Measurements from ENCODE around the gene TPRN. TPM values are rescaled to one million over a fixed set of nuclear protein-coding genes. Genes with fewer than 3 reads are reported as not detected.

Gene TPRN
- total RNA-seq, 1 experiment from 2014 or later: 1.2 TPM

GRCh38 chr9:137143459-137143858 lies 57.1 kb downstream of the TPRN start:
- no peak for DNase-seq (ENCODE audit: low spot score)

GRCh38 chr9:137141976-137142936 lies 58.3 kb downstream of the TPRN start:
- no peak for DNase-seq (ENCODE audit: low spot score)

Other genes with a start within 250 kb of the TPRN start
- not detected in 2 replicates for gene LCN12, start 248.5 kb downstream of the TPRN start, total RNA-seq (2014; rRNA removed; shearing (Covaris generic))
- gene PTGDS, start 223.2 kb downstream of the TPRN start, total RNA-seq (2014; rRNA removed; shearing (Covaris generic)): not detected in 2 replicates
- gene LCNL1, start 217.7 kb downstream of the TPRN start, total RNA-seq (2014; rRNA removed; shearing (Covaris generic)): not detected in 2 replicates
- gene PAXX, start 208.3 kb downstream of the TPRN start, total RNA-seq (2014; rRNA removed; shearing (Covaris generic)): 32.0 and 41.3 TPM in 2 replicates
- 0.64 TPM in 1 of 2 replicates, not detected in the other for gene CLIC3, start 204.2 kb downstream of the TPRN start, total RNA-seq (2014; rRNA removed; shearing (Covaris generic))
- gene ABCA2, start 172.5 kb downstream of the TPRN start, total RNA-seq (2014; rRNA removed; shearing (Covaris generic)): 4.9 and 22.4 TPM in 2 replicates
- gene FUT7, start 168.7 kb downstream of the TPRN start, total RNA-seq (2014; rRNA removed; shearing (Covaris generic)): not detected in 2 replicates
- 1.2 and 4.1 TPM in 2 replicates for gene NPDC1, start 154.6 kb downstream of the TPRN start, total RNA-seq (2014; rRNA removed; shearing (Covaris generic))
- gene ENTPD2, start 146.7 kb downstream of the TPRN start, total RNA-seq (2014; rRNA removed; shearing (Covaris generic)): not detected in 2 replicates
- gene SAPCD2, start 130.2 kb downstream of the TPRN start, total RNA-seq (2014; rRNA removed; shearing (Covaris generic)): 5.9 and 12.4 TPM in 2 replicates
- 6.6 and 7.4 TPM in 2 replicates for gene UAP1L1, start 123.2 kb downstream of the TPRN start, total RNA-seq (2014; rRNA removed; shearing (Covaris generic))
- gene MAN1B1, start 113.8 kb downstream of the TPRN start, total RNA-seq (2014; rRNA removed; shearing (Covaris generic)): 38.6 and 62.6 TPM in 2 replicates
- gene DPP7, start 86.0 kb downstream of the TPRN start, total RNA-seq (2014; rRNA removed; shearing (Covaris generic)): 34.8 and 52.2 TPM in 2 replicates
- gene GRIN1, start 61.6 kb downstream of the TPRN start, total RNA-seq (2014; rRNA removed; shearing (Covaris generic)): not detected in 2 replicates
- gene LRRC26, start 30.7 kb downstream of the TPRN start, total RNA-seq (2014; rRNA removed; shearing (Covaris generic)): 0.10 and 0.12 TPM in 2 replicates
- not detected in 2 replicates for gene TMEM210, start 28.7 kb downstream of the TPRN start, total RNA-seq (2014; rRNA removed; shearing (Covaris generic))
- 8.2 and 13.4 TPM in 2 replicates for gene ANAPC2, start 12.2 kb downstream of the TPRN start, total RNA-seq (2014; rRNA removed; shearing (Covaris generic))
- 71.6 and 91.9 TPM in 2 replicates for gene SSNA1, start 12.1 kb downstream of the TPRN start, total RNA-seq (2014; rRNA removed; shearing (Covaris generic))
- gene TMEM203, start 4.9 kb upstream of the TPRN start, total RNA-seq (2014; rRNA removed; shearing (Covaris generic)): 63.4 and 69.8 TPM in 2 replicates
- 4.0 and 4.9 TPM in 2 replicates for gene NDOR1, start 5.0 kb upstream of the TPRN start, total RNA-seq (2014; rRNA removed; shearing (Covaris generic))
- 0.31 TPM in 1 of 2 replicates, not detected in the other for gene RNF208, start 21.5 kb upstream of the TPRN start, total RNA-seq (2014; rRNA removed; shearing (Covaris generic))
- gene CYSRT1, start 24.4 kb upstream of the TPRN start, total RNA-seq (2014; rRNA removed; shearing (Covaris generic)): 0.14 and 0.37 TPM in 2 replicates
- not detected in 2 replicates for gene RNF224, start 26.8 kb upstream of the TPRN start, total RNA-seq (2014; rRNA removed; shearing (Covaris generic))
- not detected in 2 replicates for gene SLC34A3, start 30.2 kb upstream of the TPRN start, total RNA-seq (2014; rRNA removed; shearing (Covaris generic))
- 164 and 180 TPM in 2 replicates for gene TUBB4B, start 40.5 kb upstream of the TPRN start, total RNA-seq (2014; rRNA removed; shearing (Covaris generic))
- gene STPG3, start 50.5 kb upstream of the TPRN start, total RNA-seq (2014; rRNA removed; shearing (Covaris generic)): not detected in 2 replicates
- gene NELFB, start 54.6 kb upstream of the TPRN start, total RNA-seq (2014; rRNA removed; shearing (Covaris generic)): 29.5 and 33.0 TPM in 2 replicates
- 0.37 and 1.3 TPM in 2 replicates for gene TOR4A, start 77.0 kb upstream of the TPRN start, total RNA-seq (2014; rRNA removed; shearing (Covaris generic))
- 0.37 TPM in 1 of 2 replicates, not detected in the other for gene NRARP, start 101.5 kb upstream of the TPRN start, total RNA-seq (2014; rRNA removed; shearing (Covaris generic))
- 1.4 and 2.8 TPM in 2 replicates for gene EXD3, start 222.4 kb upstream of the TPRN start, total RNA-seq (2014; rRNA removed; shearing (Covaris generic))
- not detected in 2 replicates for gene NOXA1, start 222.7 kb upstream of the TPRN start, total RNA-seq (2014; rRNA removed; shearing (Covaris generic))
- gene ENTPD8, start 240.6 kb upstream of the TPRN start, total RNA-seq (2014; rRNA removed; shearing (Covaris generic)): 0.08 TPM in 1 of 2 replicates, not detected in the other